Measurements from ENCODE around the gene RSL1D1. TPM values are rescaled to one million over a fixed set of nuclear protein-coding genes. Genes with fewer than 3 reads are reported as not detected.

Gene RSL1D1
- polyA plus RNA-seq, 1 donor from 2014 or later: 61.2 TPM

GRCh38 chr16:11886881-11887280 lies 35.5 kb upstream of the RSL1D1 start:
- H3K27ac ChIP-seq (ENCODE audit: low read length): no peak overlapping the region
- peaks cover 5% of the 10 kb centered on the region for H3K36me3 ChIP-seq (ENCODE audit: insufficient read depth, low read length)

GRCh38 chr16:11884035-11884434 lies 32.7 kb upstream of the RSL1D1 start:
- H3K36me3 ChIP-seq (ENCODE audit: insufficient read depth, low read length): peaks cover 5% of the 10 kb centered on the region
- no peak overlapping the region for H3K9ac ChIP-seq (ENCODE audit: low read length)
- H3K27me3 ChIP-seq (ENCODE audit: insufficient read depth, low read depth, low read length): no peaks in the 10 kb centered on the region
- no peak for TF ChIP-seq SMC3 (conservative IDR thresholded peaks at IDR 0.05; ENCODE audit: poor library complexity)
- no peak for TF ChIP-seq TAF1 (IDR thresholded peaks at IDR 0.05; ENCODE audit: low read depth)
- no peak for TF ChIP-seq EP300 (conservative IDR thresholded peaks at IDR 0.05; ENCODE audit: poor library complexity, severe bottlenecking)
- TF ChIP-seq EZH2 (IDR thresholded peaks at IDR 0.05; ENCODE audit: borderline replicate concordance, insufficient read depth, low read length, poor library complexity, severe bottlenecking): no peak
- no peak for TF ChIP-seq POLR2AphosphoS5 (IDR thresholded peaks at IDR 0.05)
- no peak for TF ChIP-seq MXI1 (conservative IDR thresholded peaks at IDR 0.05; ENCODE audit: poor library complexity, severe bottlenecking)
- TF ChIP-seq REST (IDR thresholded peaks at IDR 0.05; ENCODE audit: borderline replicate concordance): no peak
- TF ChIP-seq CTCF (IDR thresholded peaks at IDR 0.05; ENCODE audit: poor library complexity, severe bottlenecking): no peak
- no peak for TF ChIP-seq RAD21 (conservative IDR thresholded peaks at IDR 0.05)
- H3F3A ChIP-seq (ENCODE audit: insufficient read depth, low read length, poor library complexity, severe bottlenecking): no peaks in the 10 kb centered on the region
- H3K4me3 ChIP-seq (ENCODE audit: low read length): no peak overlapping the region
- H3K79me2 ChIP-seq (replicated peaks; ENCODE audit: insufficient read depth, low read length): no peaks in the 10 kb centered on the region
- no peak overlapping the region for H2AFZ ChIP-seq (ENCODE audit: low read depth, low read length)
- no peaks in the 10 kb centered on the region for H3K9me2 ChIP-seq (ENCODE audit: insufficient read depth, low read length)
- H3K9me3 ChIP-seq (ENCODE audit: low read length): no peaks in the 10 kb centered on the region
- H4K20me1 ChIP-seq (ENCODE audit: insufficient read depth): no peaks in the 10 kb centered on the region
- no peak overlapping the region for H3K27ac ChIP-seq (ENCODE audit: low read length)
- no peak overlapping the region for H3K4me2 ChIP-seq (ENCODE audit: low read length)

More at GRCh38 chr16:11886881-11887280, 35.5 kb upstream of the RSL1D1 start:
- no peak overlapping the region for H3K4me2 ChIP-seq (ENCODE audit: low read length)
- H3K9me3 ChIP-seq (ENCODE audit: low read length): no peaks in the 10 kb centered on the region
- no peaks in the 10 kb centered on the region for H3F3A ChIP-seq (ENCODE audit: insufficient read depth, low read length, poor library complexity, severe bottlenecking)
- no peak overlapping the region for H3K4me3 ChIP-seq (ENCODE audit: low read length)
- TF ChIP-seq TAF1 (IDR thresholded peaks at IDR 0.05; ENCODE audit: low read depth) (no peak), POLR2AphosphoS5 (IDR thresholded peaks at IDR 0.05) (no peak)
- no peaks in the 10 kb centered on the region for H3K79me2 ChIP-seq (replicated peaks; ENCODE audit: insufficient read depth, low read length)
- no peak overlapping the region for H2AFZ ChIP-seq (ENCODE audit: low read depth, low read length)
- H3K9ac ChIP-seq (ENCODE audit: low read length): no peak overlapping the region
- H3K27me3 ChIP-seq (ENCODE audit: insufficient read depth, low read depth, low read length): no peaks in the 10 kb centered on the region
- H3K9me2 ChIP-seq (ENCODE audit: insufficient read depth, low read length): no peaks in the 10 kb centered on the region
- no peaks in the 10 kb centered on the region for H4K20me1 ChIP-seq (ENCODE audit: insufficient read depth)

GRCh38 chr16:11880007-11880406 lies 28.7 kb upstream of the RSL1D1 start:
- Histone ChIP-seq H3K9me3 (ENCODE audit: low read length) (no peaks in the 10 kb centered on the region), H2AFZ (ENCODE audit: low read depth, low read length) (no peak overlapping the region), H3K4me3 (ENCODE audit: low read length) (no peak overlapping the region), H4K20me1 (ENCODE audit: insufficient read depth) (no peaks in the 10 kb centered on the region), H3K9ac (ENCODE audit: low read length) (no peak overlapping the region), H3K9me2 (ENCODE audit: insufficient read depth, low read length) (no peaks in the 10 kb centered on the region), H3K27ac (ENCODE audit: low read length) (no peak overlapping the region), H3K79me2 (replicated peaks; ENCODE audit: insufficient read depth, low read length) (no peaks in the 10 kb centered on the region), H3K36me3 (ENCODE audit: insufficient read depth, low read length) (peaks cover 5% of the 10 kb centered on the region), H3F3A (ENCODE audit: insufficient read depth, low read length, poor library complexity, severe bottlenecking) (no peaks in the 10 kb centered on the region), H3K27me3 (ENCODE audit: insufficient read depth, low read depth, low read length) (no peaks in the 10 kb centered on the region), H3K4me2 (ENCODE audit: low read length) (no peak overlapping the region)
- TF ChIP-seq MXI1 (conservative IDR thresholded peaks at IDR 0.05; ENCODE audit: poor library complexity, severe bottlenecking) (no peak), EP300 (conservative IDR thresholded peaks at IDR 0.05; ENCODE audit: poor library complexity, severe bottlenecking) (no peak), TAF1 (IDR thresholded peaks at IDR 0.05; ENCODE audit: low read depth) (no peak), RAD21 (conservative IDR thresholded peaks at IDR 0.05) (no peak), CTCF (IDR thresholded peaks at IDR 0.05; ENCODE audit: poor library complexity, severe bottlenecking) (no peak), EZH2 (IDR thresholded peaks at IDR 0.05; ENCODE audit: borderline replicate concordance, insufficient read depth, low read length, poor library complexity, severe bottlenecking) (no peak), POLR2AphosphoS5 (IDR thresholded peaks at IDR 0.05) (no peak), REST (IDR thresholded peaks at IDR 0.05; ENCODE audit: borderline replicate concordance) (no peak), SMC3 (conservative IDR thresholded peaks at IDR 0.05; ENCODE audit: poor library complexity) (no peak)
